HUES6 (cell line): Measurements from ENCODE around the gene CEP131.
"Not testable (repeated sequence)": the region's sequence is repeated elsewhere in the genome, so short reads cannot be mapped to it uniquely, and the experiment has no call there.

Source experiments
- H3K27ac ChIP-seq: 2 replicates; pipeline ENCODE4 v1.7.0; 2013; ENCODE audit warnings: low read depth, mild to moderate bottlenecking, low read length, inconsistent platforms
- H3K27me3 ChIP-seq: 2 replicates; pipeline ENCODE4 v1.6.1; 2013; ENCODE audit warnings: low read length; ENCODE audit not compliant: control insufficient read depth, insufficient read depth
- H3K36me3 ChIP-seq: 2 replicates; pipeline ENCODE4 v1.6.1; 2013; ENCODE audit warnings: low read length; ENCODE audit not compliant: control insufficient read depth, insufficient read depth
- H3K4me1 ChIP-seq: 2 replicates; pipeline ENCODE4 v1.6.1; 2013; ENCODE audit warnings: low read length; ENCODE audit not compliant: control insufficient read depth, insufficient read depth
- H3K4me3 ChIP-seq: 2 replicates; pipeline ENCODE4 v1.5.1; 2013; ENCODE audit warnings: low read depth, low read length
- H3K9ac ChIP-seq: one replicate; pipeline ENCODE4 v1.6.1; 2013; ENCODE audit warnings: mild to moderate bottlenecking, low read length
- H3K9me3 ChIP-seq: 2 replicates; pipeline ENCODE4 v1.6.1; 2013; ENCODE audit warnings: low read depth, low read length; ENCODE audit not compliant: control insufficient read depth, insufficient read depth

CEP131 gene

DNA sequence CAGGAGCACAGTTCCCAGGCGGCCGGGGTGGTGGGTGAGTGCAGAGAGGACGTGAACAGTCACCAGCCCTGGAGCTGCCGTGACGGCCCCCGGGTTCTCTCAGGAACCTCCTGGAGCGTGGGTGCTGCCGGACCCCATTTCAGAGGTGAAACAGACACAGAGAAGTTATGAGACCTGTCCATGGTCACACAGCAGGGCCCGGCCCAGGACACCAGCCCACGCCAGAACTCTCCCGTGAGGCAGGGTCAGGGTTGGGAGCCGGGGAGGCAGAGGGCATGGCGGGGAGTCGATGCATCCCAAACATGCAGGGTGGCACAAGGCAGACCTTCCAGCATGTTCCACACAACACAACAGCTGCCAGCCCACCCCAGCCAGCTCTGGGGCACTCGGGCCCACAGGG is 61.2 kb downstream of the CEP131 start:
- H3K4me3 ChIP-seq: no peak overlapping the region
- no peaks in the 10 kb centered on the region for H3K4me1 ChIP-seq
- no peak overlapping the region for H3K9ac ChIP-seq
- H3K9me3 ChIP-seq: no peaks in the 10 kb centered on the region
- H3K36me3 ChIP-seq: no peaks in the 10 kb centered on the region
- peaks cover 20% of the 10 kb centered on the region; the same call in 1 of the 2 replicates for H3K27me3 ChIP-seq
- no peak overlapping the region for H3K27ac ChIP-seq

GRCh38 chr17:81160747-81161453 is 61.9 kb downstream of the CEP131 start:
- Histone ChIP-seq H3K4me3 (no peak overlapping the region), H3K27me3 (peaks cover 18% of the 10 kb centered on the region; the same call in 1 of the 2 replicates), H3K36me3 (no peaks in the 10 kb centered on the region), H3K4me1 (no peaks in the 10 kb centered on the region), H3K27ac (no peak overlapping the region), H3K9ac (no peak overlapping the region), H3K9me3 (no peaks in the 10 kb centered on the region)

GRCh38 chr17:81160306-81160705 is 62.5 kb downstream of the CEP131 start:
- Histone ChIP-seq H3K9ac (no peak overlapping the region), H3K36me3 (no peaks in the 10 kb centered on the region), H3K4me3 (no peak overlapping the region), H3K27me3 (peaks cover 13% of the 10 kb centered on the region; the same call in 1 of the 2 replicates), H3K9me3 (no peaks in the 10 kb centered on the region), H3K27ac (no peak overlapping the region), H3K4me1 (no peaks in the 10 kb centered on the region)

GRCh38 chr17:81159611-81160265 is 63.0 kb downstream of the CEP131 start:
- H3K27ac ChIP-seq: no peak overlapping the region
- H3K9me3 ChIP-seq: no peaks in the 10 kb centered on the region
- no peaks in the 10 kb centered on the region for H3K4me1 ChIP-seq
- H3K36me3 ChIP-seq: no peaks in the 10 kb centered on the region
- H3K27me3 ChIP-seq: peaks cover 7% of the 10 kb centered on the region; the same call in 1 of the 2 replicates
- H3K4me3 ChIP-seq: no peak overlapping the region
- H3K9ac ChIP-seq: no peak overlapping the region

DNA sequence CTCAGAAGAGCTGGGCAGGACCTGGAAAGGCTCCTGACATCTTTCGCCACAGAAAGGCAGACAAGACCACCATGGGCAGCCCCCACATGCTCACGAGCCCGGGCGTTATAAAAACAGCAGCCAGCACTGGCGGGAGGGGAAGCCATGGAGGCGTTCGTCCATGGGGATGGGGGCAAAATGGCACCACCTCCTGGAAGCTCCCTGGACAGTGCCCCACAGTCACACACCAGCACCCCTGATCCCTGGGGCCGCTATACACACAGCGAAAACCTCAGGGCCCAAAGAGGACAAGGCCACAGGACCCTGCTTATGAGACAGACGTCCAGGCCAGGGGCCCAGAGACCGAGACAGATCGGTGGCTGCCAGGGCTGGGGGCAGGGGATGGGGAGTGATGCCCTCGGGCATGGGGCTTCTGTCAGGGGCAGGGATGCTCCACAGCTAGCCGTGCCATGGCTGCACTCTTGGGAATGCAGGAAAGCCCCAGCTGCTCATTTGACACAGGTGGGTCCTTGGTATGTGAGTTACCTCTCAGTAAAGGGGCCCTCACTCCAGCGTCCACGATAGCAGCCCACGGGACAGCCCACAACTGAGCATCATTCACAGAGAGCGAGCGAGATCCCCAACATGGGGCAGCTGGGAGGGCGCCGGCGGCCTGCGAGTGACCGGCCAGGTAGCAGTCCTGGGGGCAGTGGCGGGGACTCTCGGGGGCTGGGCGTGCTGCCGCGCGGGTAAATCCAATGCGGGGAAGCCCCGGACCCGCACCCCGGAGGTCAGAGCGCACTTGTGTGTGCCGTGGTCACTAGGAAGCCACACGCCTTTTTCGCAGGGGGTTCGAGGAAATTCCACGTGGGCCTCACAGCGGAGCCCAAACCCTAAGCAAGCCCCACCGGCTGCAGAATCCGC is 63.8 kb downstream of the CEP131 start:
- H3K36me3 ChIP-seq: no peaks in the 10 kb centered on the region
- H3K9me3 ChIP-seq: no peaks in the 10 kb centered on the region
- no peak overlapping the region for H3K9ac ChIP-seq
- no peak overlapping the region for H3K4me3 ChIP-seq
- peaks cover under 1% of the 10 kb centered on the region; the same call in 1 of the 2 replicates for H3K27me3 ChIP-seq
- H3K27ac ChIP-seq: no peak overlapping the region
- H3K4me1 ChIP-seq: no peaks in the 10 kb centered on the region

DNA sequence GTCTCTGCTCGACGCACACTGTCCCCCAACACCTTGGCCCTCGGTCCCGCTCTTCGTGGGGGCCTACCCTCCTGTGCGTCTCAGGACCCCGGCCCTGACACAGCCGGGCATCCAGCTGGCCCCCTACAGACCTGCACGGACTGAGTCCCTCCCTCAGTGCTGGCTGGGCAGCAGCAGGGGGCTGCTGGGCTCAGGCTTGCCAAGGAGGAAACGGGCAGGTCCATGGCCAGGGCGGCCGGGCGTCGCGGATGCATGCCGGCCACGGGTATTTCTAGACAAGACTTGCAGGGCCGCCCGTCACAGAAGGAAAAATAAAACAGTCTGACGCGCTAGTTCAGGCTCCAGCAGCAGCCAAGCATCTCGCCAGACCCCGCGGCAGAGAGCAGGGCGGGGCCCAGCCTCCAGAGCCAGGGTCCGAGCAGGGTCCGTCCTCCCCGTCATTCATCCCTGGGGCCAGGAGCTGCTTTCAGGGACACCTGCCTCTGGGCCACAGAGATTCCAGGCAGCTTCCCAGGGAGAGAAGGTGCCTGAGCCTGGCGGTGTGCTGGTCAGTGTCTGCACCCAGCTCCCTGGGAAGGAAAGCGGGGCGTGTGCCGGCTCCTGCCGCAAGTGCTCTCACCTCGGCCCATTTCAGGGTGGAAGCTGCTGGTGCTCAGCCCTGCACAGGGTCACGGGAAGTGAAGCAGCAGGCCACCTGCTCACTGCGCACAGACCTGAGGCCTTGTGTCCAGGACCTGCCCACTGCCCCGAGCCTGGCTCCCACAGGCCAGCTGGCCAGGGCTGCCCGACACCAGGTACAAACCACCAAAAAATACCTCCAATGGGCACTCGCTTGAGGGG is 64.7 kb downstream of the CEP131 start:
- Histone ChIP-seq H3K9me3 (no peaks in the 10 kb centered on the region), H3K9ac (no peak overlapping the region), H3K27ac (no peak overlapping the region), H3K4me3 (no peak overlapping the region), H3K36me3 (no peaks in the 10 kb centered on the region), H3K4me1 (no peaks in the 10 kb centered on the region), H3K27me3 (no peaks in the 10 kb centered on the region)

DNA sequence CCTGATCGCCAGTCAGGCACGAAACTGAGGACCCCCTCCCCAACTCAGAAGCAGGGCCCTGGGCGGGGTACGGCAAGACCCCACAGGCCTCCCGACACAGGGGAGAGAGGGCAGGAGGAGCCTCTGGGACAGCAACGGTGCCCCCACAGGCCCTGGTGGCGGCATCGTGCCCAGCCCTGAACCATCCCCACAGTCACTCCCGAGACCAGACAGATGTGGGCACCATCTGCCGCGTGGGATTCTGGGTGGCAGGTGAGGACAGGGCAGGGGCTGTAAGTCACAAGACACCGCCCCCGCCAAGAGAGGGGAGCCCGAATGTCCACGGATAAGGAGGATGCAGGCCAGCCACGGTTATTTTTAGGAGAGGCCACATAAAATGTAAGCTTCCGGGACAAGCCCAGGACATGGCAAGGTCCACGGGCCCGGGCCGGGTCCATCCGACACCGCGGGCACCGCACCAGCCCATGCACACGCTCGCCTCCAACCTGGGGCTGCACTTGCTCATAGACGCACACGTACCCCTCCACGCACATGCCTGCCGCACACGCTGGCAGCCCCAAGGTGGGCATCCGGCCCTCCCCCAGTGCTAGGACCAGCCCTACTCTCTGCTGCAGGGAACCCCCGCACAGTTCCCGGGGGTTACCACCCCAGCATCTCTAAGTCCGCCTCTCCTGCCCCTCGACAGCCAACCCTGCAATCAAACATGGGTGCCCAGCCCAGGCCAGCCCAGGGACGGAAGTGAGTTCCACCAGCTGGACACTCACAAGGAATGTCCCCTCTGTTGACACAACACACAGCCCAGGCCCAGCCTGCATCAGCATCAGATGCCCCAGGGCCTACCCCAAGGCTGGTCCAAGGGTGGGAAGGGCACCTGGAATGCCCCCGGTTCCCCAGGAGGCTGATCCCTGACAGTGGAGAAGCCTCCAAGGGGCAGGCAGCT is 65.6 kb downstream of the CEP131 start:
- no peaks in the 10 kb centered on the region for H3K4me1 ChIP-seq
- H3K4me3 ChIP-seq: no peak overlapping the region
- no peaks in the 10 kb centered on the region for H3K36me3 ChIP-seq
- no peak overlapping the region for H3K27ac ChIP-seq
- H3K9ac ChIP-seq: no peak overlapping the region
- no peaks in the 10 kb centered on the region for H3K9me3 ChIP-seq
- no peaks in the 10 kb centered on the region for H3K27me3 ChIP-seq

DNA sequence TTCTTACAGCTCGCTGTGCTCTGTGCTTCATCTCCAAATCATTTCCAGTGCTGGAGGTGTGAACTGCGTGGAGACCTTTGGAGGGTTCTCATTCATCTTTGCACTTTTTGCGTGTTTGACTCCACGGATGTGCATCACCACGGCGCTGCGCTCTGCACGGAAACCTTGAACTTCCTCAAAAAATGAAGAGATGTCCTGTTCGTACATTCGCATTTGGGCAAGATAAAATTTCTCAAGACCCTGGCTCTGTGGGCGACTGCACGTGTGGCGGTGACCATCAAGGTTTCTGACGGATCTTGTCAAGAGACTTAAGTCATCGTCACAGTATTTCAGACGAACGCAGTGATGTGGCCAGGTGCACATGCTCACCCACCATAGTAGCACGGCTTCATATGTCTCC is 67.8 kb downstream of the CEP131 start:
- H3K9me3 ChIP-seq: no peaks in the 10 kb centered on the region
- no peak overlapping the region for H3K4me3 ChIP-seq
- no peaks in the 10 kb centered on the region for H3K27me3 ChIP-seq
- no peaks in the 10 kb centered on the region for H3K4me1 ChIP-seq
- no peak overlapping the region for H3K9ac ChIP-seq
- no peak overlapping the region for H3K27ac ChIP-seq
- no peaks in the 10 kb centered on the region for H3K36me3 ChIP-seq

- H3K4me1 ChIP-seq, H3K27me3 ChIP-seq, H3K36me3 ChIP-seq, H3K9me3 ChIP-seq, H3K9ac ChIP-seq, H3K4me3 ChIP-seq, H3K27ac ChIP-seq: not testable (repeated sequence)
These were observed 68.7 kb downstream of the CEP131 start for GRCh38 chr17:81154016-81154415.
